GM12878 (cell line): ENCODE measurements around the gene TFDP1. TPM values are rescaled to one million over a fixed set of nuclear protein-coding genes. Genes with fewer than 3 reads are reported as not detected.

Source experiments
- IKZF1 ChIP-seq: fragments of 450-650 bp; conservative IDR thresholded peaks from 2 replicates; pipeline ENCODE4 v1.6.1; 2017; ENCODE audit warnings: antibody characterized with exemption, mild to moderate bottlenecking
- ZBED1 ChIP-seq: IDR thresholded peaks from 2 replicates; pipeline ENCODE4 v1.6.1; 2016; ENCODE audit warnings: borderline replicate concordance
- polyA plus RNA-seq, 11 experiments: library from polyadenylated mRNA; depleted of rRNA in 4 of 11; unstranded in 6 of 11; stranded (reverse) in 5 of 11; fragments of >200 nt; fragmentation: Nextera tagmentation in 4 of 11; fragmentation: Illumina TruSeq in 1 of 11; extraction: Ambion mirVana in 4 of 11; extraction: Trizol in 1 of 11; gene quantifications; 1 replicate in 1 of 11; 2 replicates in 10 of 11; pipeline versions ENCODE4 v1.2.1 to v1.2.3, GENCODE V29; 2011 to 2016; ENCODE audit warnings: inconsistent platforms in 2 of 11, missing spikeins in 2 of 11, low read depth in 1 of 11
- total RNA-seq, 4 experiments: library from RNA; depleted of rRNA in 3 of 4; stranded (reverse); fragments of >200 nt in 3 of 4; fragmentation: Illumina TruSeq in 1 of 4; extraction: Trizol in 1 of 4; gene quantifications; 2 replicates each; pipeline versions ENCODE4 v1.2.1 to v1.2.3, GENCODE V29; 2013 to 2021
- TF ChIP-seq, protein P1 (sequence below): fragments of 450-650 bp; formaldehyde crosslinking; IDR thresholded peaks from 2 replicates; pipeline ENCODE4 v1.5.0; 2022; ENCODE audit warnings: mild to moderate bottlenecking, missing genetic modification characterization
- TF ChIP-seq, protein P2 (sequence below): fragments of 450-650 bp; IDR thresholded peaks from 2 replicates; pipeline ENCODE4 v1.6.1; 2017; ENCODE audit warnings: borderline replicate concordance
- TF ChIP-seq, protein P3 (sequence below): IDR thresholded peaks from 2 replicates; pipeline ENCODE4 v1.6.1; 2011; ENCODE audit warnings: low read depth, low read length, improper control_type of control experiment, borderline replicate concordance
- TF ChIP-seq, protein P4 (sequence below): fragments of 450-650 bp; conservative IDR thresholded peaks from 2 replicates; pipeline ENCODE4 v1.6.1; 2017; ENCODE audit warnings: mild to moderate bottlenecking, moderate library complexity

Gene TFDP1
- total and polyA plus RNA-seq, 10 of the 15 experiments (the other 5 are each of a cell fraction or from before 2014, with no cell fraction given), result 37.7 to 254 (median 119) TPM

DNA sequence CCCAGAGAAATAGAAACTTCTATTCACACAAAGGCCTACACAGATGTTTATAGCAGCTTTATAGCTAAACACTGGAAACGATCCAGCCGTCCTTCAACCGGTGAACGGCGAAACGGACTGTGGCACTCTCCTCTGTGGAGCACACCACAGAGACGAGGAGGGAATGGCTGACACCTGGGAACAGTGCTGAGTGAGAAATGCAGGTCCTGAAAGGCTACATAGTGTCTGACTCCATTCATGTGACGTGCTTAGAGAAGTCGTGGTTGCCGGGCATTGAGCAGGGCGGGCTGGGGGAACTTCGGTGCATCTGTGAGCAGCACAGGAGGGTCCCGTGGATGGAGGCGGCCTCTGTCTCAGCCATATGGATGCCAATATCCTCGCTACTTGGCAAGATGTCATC lies 79.4 kb downstream of the TFDP1 start (continued):
- TF ChIP-seq, protein P1, sequence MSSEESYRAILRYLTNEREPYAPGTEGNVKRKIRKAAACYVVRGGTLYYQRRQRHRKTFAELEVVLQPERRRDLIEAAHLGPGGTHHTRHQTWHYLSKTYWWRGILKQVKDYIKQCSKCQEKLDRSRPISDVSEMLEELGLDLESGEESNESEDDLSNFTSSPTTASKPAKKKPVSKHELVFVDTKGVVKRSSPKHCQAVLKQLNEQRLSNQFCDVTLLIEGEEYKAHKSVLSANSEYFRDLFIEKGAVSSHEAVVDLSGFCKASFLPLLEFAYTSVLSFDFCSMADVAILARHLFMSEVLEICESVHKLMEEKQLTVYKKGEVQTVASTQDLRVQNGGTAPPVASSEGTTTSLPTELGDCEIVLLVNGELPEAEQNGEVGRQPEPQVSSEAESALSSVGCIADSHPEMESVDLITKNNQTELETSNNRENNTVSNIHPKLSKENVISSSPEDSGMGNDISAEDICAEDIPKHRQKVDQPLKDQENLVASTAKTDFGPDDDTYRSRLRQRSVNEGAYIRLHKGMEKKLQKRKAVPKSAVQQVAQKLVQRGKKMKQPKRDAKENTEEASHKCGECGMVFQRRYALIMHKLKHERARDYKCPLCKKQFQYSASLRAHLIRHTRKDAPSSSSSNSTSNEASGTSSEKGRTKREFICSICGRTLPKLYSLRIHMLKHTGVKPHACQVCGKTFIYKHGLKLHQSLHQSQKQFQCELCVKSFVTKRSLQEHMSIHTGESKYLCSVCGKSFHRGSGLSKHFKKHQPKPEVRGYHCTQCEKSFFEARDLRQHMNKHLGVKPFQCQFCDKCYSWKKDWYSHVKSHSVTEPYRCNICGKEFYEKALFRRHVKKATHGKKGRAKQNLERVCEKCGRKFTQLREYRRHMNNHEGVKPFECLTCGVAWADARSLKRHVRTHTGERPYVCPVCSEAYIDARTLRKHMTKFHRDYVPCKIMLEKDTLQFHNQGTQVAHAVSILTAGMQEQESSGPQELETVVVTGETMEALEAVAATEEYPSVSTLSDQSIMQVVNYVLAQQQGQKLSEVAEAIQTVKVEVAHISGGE, result no peak
- TF ChIP-seq IKZF1, result no peak
- TF ChIP-seq, protein P2, sequence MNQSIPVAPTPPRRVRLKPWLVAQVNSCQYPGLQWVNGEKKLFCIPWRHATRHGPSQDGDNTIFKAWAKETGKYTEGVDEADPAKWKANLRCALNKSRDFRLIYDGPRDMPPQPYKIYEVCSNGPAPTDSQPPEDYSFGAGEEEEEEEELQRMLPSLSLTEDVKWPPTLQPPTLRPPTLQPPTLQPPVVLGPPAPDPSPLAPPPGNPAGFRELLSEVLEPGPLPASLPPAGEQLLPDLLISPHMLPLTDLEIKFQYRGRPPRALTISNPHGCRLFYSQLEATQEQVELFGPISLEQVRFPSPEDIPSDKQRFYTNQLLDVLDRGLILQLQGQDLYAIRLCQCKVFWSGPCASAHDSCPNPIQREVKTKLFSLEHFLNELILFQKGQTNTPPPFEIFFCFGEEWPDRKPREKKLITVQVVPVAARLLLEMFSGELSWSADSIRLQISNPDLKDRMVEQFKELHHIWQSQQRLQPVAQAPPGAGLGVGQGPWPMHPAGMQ, result no peak
- no peak for TF ChIP-seq ZBED1
- TF ChIP-seq, protein P3, sequence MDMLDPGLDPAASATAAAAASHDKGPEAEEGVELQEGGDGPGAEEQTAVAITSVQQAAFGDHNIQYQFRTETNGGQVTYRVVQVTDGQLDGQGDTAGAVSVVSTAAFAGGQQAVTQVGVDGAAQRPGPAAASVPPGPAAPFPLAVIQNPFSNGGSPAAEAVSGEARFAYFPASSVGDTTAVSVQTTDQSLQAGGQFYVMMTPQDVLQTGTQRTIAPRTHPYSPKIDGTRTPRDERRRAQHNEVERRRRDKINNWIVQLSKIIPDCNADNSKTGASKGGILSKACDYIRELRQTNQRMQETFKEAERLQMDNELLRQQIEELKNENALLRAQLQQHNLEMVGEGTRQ, result no peak
- TF ChIP-seq, protein P4, sequence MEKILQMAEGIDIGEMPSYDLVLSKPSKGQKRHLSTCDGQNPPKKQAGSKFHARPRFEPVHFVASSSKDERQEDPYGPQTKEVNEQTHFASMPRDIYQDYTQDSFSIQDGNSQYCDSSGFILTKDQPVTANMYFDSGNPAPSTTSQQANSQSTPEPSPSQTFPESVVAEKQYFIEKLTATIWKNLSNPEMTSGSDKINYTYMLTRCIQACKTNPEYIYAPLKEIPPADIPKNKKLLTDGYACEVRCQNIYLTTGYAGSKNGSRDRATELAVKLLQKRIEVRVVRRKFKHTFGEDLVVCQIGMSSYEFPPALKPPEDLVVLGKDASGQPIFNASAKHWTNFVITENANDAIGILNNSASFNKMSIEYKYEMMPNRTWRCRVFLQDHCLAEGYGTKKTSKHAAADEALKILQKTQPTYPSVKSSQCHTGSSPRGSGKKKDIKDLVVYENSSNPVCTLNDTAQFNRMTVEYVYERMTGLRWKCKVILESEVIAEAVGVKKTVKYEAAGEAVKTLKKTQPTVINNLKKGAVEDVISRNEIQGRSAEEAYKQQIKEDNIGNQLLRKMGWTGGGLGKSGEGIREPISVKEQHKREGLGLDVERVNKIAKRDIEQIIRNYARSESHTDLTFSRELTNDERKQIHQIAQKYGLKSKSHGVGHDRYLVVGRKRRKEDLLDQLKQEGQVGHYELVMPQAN, result no peak
